Uterus (tissue), 2 donors: ENCODE measurements around the gene ANKRD45.

Experiments
- POLR2A ChIP-seq, 2 donors: fragments of 450-650 bp; IDR thresholded peaks; one replicate each; pipeline ENCODE4 v1.6.1; 2016; ENCODE audit warnings: antibody characterized with exemption in 2 of 2, mild to moderate bottlenecking in 1 of 2, moderate library complexity in 1 of 2
- TF ChIP-seq, protein P1 (sequence below), 4 experiments: fragments of 200-600 bp in 2 of 4; fragments of 450-650 bp in 2 of 4; sonication (generic) in 2 of 4; IDR thresholded peaks; one replicate each; pipeline ENCODE4 v1.5.1; 2016 to 2019; ENCODE audit warnings: antibody characterized with exemption in 4 of 4, mild to moderate bottlenecking in 2 of 4, moderate library complexity in 1 of 4

GRCh38 chr1:173596097-173596825 is 73.4 kb downstream of the ANKRD45 start:
- TF ChIP-seq, protein P1, sequence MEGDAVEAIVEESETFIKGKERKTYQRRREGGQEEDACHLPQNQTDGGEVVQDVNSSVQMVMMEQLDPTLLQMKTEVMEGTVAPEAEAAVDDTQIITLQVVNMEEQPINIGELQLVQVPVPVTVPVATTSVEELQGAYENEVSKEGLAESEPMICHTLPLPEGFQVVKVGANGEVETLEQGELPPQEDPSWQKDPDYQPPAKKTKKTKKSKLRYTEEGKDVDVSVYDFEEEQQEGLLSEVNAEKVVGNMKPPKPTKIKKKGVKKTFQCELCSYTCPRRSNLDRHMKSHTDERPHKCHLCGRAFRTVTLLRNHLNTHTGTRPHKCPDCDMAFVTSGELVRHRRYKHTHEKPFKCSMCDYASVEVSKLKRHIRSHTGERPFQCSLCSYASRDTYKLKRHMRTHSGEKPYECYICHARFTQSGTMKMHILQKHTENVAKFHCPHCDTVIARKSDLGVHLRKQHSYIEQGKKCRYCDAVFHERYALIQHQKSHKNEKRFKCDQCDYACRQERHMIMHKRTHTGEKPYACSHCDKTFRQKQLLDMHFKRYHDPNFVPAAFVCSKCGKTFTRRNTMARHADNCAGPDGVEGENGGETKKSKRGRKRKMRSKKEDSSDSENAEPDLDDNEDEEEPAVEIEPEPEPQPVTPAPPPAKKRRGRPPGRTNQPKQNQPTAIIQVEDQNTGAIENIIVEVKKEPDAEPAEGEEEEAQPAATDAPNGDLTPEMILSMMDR (IDR thresholded peaks at IDR 0.05) = no peak
- TF ChIP-seq POLR2A (IDR thresholded peaks at IDR 0.05) = no peak
